HG02943 (cell line): ENCODE measurements around the gene DNM2.
"Not testable (repeated sequence)": the region's sequence is repeated elsewhere in the genome, so short reads cannot be mapped to it uniquely, and the experiment has no call there.

Source experiments
- ATAC-seq: cut with Tn5 transposase; IDR thresholded peaks from one replicate; pipeline ENCODE4 v1.9.1; 2021; ENCODE audit warnings: mild to moderate bottlenecking, low read depth, moderate library complexity; ENCODE audit not compliant: unreplicated experiment

DNM2 gene

GRCh38 chr19:10717356-10718204, at the start of gene DNM2:
TSS of gene DNM2 (plus strand) at chr19:10718079. CDS start at chr19:10718243, 164 bp downstream.
- ATAC-seq = peak; percentile 86

GRCh38 chr19:10669246-10669645, 48.6 kb upstream of the DNM2 start:
- ATAC-seq = no peak

GRCh38 chr19:10670182-10670581, 47.7 kb upstream of the DNM2 start:
- ATAC-seq = no peak

DNA sequence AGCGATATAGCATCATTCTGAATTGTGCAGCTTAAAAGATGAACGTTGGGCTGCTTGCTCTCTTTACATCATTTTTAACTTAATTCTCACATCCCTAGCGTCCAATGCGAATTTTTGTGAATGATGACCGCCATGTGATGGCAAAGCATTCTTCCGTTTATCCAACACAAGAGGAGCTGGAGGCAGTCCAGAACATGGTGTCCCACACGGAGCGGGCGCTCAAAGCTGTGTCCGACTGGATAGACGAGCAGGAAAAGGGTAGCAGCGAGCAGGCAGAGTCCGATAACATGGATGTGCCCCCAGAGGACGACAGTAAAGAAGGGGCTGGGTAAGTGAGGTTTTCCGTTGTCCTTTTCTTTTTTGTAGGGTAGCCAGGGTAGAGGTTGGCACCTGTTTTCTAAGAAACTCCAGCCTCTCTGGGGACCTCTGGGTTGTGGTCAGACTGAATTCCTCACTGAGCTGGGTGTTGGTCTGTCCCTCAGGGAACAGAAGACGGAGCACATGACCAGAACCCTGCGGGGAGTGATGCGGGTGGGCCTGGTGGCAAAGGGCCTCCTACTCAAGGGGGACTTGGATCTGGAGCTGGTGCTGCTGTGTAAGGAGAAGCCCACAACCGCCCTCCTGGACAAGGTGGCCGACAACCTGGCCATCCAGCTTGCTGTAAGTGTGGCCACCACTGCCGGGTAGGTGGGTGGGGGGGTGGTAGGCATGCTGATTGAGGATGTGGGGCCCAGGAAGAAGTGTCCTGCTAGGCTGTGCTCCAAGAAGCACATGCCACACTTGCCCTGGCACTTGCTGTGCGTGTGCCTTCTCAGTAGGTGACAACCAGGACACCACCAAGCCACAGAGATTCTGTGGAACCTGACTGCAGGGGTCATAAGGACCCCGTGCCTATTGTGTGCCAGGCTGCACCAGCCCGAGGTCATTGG, 46.7 kb upstream of the DNM2 start:
- ATAC-seq = no peak

DNA sequence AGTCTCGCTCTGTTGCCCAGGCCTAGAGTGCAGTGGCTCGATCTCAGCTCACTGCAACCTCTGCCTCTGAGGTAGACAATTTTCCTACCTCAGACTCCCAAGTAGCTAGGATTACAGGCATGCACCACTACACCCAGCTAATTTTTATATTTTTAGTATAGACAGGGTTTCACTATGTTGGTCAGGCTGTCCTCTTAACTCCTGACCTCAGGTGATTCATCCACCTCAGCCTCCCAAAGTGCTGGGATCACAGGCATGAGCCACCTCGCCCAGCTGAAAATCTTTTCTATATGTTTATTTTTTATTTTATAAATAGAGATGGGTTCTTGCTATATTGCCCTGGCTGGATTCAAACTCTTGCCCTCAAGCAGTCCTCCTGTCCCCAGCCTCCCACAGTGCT, 46.0 kb upstream of the DNM2 start:
- not testable (repeated sequence) for ATAC-seq

- not testable (repeated sequence) for ATAC-seq
Observed at GRCh38 chr19:10675214-10675613, 42.7 kb upstream of the DNM2 start.

- no peak for ATAC-seq
Observed at GRCh38 chr19:10677751-10678150, 40.1 kb upstream of the DNM2 start.

GRCh38 chr19:10678813-10679212, 39.1 kb upstream of the DNM2 start:
- ATAC-seq = no peak

GRCh38 chr19:10679743-10680142, 38.1 kb upstream of the DNM2 start:
- ATAC-seq = no peak

GRCh38 chr19:10680545-10681135, 37.2 kb upstream of the DNM2 start:
- ATAC-seq = no peak

- ATAC-seq = no peak
Observed at GRCh38 chr19:10681658-10682057, 36.2 kb upstream of the DNM2 start.

DNA sequence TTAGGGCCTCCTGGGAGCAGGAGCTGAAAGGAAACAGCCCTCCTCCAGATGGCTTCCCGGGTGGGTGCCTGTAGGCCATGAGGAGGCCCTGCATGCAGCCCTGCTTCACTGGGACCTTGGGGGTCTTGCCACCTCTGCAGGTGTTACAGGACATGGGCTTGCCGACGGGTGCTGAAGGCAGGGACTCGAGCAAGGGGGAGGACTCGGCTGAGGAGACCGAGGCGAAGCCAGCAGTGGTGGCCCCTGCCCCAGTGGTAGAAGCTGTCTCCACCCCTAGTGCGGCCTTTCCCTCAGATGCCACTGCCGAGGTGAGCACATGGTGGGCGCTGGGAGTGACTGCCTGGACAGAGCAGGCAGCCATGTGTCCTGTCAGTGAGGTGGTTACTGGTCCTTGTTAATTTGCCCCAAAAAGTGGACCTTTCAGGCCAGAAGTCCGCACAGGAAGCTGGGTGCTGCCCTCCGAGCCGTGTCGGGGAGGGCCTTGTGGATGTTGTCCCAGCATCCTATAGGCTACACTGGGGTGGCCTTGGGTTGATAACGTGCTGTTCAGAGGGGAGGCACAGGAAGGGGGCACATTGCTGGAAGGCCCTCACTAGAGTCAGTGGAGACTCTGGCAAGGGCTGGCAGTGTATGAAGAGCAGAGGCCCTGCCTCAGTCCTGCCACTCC, 35.3 kb upstream of the DNM2 start:
- no peak for ATAC-seq

DNA sequence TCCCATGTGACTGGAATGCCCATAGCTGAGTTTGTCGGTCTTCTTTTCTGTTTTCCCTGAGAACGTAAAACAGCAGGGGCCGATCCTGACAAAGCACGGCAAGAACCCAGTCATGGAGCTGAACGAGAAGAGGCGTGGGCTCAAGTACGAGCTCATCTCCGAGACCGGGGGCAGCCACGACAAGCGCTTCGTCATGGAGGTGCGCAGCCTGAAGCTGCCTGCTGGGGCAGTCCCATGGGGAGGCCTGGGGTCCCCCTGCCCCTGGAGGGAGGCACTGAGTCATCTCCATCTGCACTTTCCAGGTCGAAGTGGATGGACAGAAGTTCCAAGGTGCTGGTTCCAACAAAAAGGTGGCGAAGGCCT, 34.8 kb upstream of the DNM2 start:
- ATAC-seq = no peak

DNA sequence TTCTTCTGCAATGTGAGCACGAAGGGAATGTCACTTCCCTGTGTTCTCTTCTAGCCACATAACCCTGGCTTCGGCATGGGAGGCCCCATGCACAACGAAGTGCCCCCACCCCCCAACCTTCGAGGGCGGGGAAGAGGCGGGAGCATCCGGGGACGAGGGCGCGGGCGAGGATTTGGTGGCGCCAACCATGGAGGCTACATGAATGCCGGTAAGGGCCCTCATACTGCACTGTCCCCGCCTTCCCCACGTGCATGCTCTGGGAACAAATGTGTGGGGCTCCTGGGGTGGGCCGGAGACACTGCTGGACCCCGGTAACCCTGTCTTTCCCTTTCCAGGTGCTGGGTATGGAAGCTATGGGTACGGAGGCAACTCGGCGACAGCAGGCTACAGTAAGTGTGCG, 34.3 kb upstream of the DNM2 start:
- no peak for ATAC-seq

- ATAC-seq = no peak
Observed at GRCh38 chr19:10685210-10685609, 32.7 kb upstream of the DNM2 start.

- no peak for ATAC-seq
Observed at GRCh38 chr19:10686193-10686592, 31.7 kb upstream of the DNM2 start.

GRCh38 chr19:10686661-10687517, 31.0 kb upstream of the DNM2 start:
- no peak for ATAC-seq

DNA sequence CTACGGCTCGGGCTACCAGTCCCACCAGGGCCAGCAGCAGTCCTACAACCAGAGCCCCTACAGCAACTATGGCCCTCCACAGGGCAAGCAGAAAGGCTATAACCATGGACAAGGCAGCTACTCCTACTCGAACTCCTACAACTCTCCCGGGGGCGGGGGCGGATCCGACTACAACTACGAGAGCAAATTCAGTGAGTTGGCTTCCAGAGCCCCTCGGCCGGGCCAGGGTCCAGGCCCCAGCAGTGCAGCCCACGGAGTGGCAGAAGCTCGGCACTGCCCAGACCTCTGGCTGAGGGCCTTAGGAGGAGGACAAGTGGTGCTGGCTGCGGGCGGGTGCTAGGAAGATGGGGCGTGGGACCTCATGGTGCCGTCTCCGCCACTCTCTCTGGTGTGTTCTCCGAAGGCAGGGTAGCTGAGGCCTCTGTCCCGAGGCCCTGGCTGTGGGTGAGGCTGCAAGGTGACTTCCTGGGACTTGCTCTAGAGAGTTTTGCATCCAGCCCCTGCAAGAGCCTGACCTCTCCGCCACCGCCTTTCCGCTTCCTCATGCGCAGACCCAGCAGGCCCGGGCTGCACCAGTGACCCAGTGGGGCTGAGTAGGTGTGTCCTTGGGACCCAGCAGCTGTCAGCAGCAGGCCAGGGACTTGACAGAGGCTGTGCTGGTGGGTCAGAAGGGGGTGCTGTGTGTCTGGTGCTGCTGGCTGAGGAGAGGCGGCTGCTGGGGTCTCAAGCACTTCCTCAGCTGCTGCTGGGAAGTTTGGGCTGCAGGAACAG, 30.2 kb upstream of the DNM2 start:
- no peak for ATAC-seq
